Transverse colon (tissue), 4 donors: ENCODE data around the gene GCM1.

Experiments used
- CTCF ChIP-seq, 5 experiments: fragments of 200-600 bp in 3 of 5; fragments of 450-650 bp in 2 of 5; sonication (generic) in 3 of 5; IDR thresholded peaks; 1 replicate in 2 of 5; 2 replicates in 3 of 5; pipeline ENCODE4 v1.5.1; 2016 to 2017; ENCODE audit warnings: antibody characterized with exemption in 5 of 5, inconsistent platforms in 3 of 5, mild to moderate bottlenecking in 2 of 5, moderate library complexity in 1 of 5
- POLR2AphosphoS5 ChIP-seq, 3 donors: sonication (generic); formaldehyde crosslinking; IDR thresholded peaks; one replicate each; pipeline ENCODE4 v1.6.1; 2016; ENCODE audit warnings: antibody characterized with exemption in 3 of 3

- TF ChIP-seq CTCF (IDR thresholded peaks at IDR 0.05) (no peak), POLR2AphosphoS5 (IDR thresholded peaks at IDR 0.05) (no peak)
These were observed 16.7 kb upstream of the GCM1 start for GRCh38 chr6:53165293-53165692.
